Right ventricle myocardium inferior (tissue), 1 donor: Measurements from ENCODE around the gene KANSL1L. TPM values are rescaled to one million over a fixed set of nuclear protein-coding genes. Genes with fewer than 3 reads are reported as not detected.
"Not testable (repeated sequence)": the region's sequence is repeated elsewhere in the genome, so short reads cannot be mapped to it uniquely, and the experiment has no call there.

Experiments used
- ATAC-seq: fragments of 200-7000 bp; cut with Tn5 transposase; one replicate; pipeline ENCODE4 v1.9.1; 2020; ENCODE audit warnings: mild to moderate bottlenecking, moderate library complexity
- DNase-seq: peaks from one replicate; pipeline ENCODE4 v3.0.0; 2021; ENCODE audit errors: missing footprints
- intact Hi-C: fragments of 100-400 bp; cut with DNase I; formaldehyde crosslinking; loops from one replicate; pipeline ENCODE4 v1.11.0; 2022
- long read RNA-seq: library from polyadenylated mRNA; unstranded; transcript quantifications from one replicate; pipeline ENCODE4 v2.0.0, GENCODE V29; 2021
- total RNA-seq: library from RNA; stranded (reverse); fragmentation: NEBNext Ultra II Directional; extraction: Animal tissue kit (Norgen Biotek cat#: 25700); gene quantifications from one replicate; pipeline ENCODE4 v1.2.1, GENCODE V29; 2021
- donor health status: DM: no; HTN: yes; CAD: no; lungs with severe emphysema.

Gene KANSL1L, protein sequence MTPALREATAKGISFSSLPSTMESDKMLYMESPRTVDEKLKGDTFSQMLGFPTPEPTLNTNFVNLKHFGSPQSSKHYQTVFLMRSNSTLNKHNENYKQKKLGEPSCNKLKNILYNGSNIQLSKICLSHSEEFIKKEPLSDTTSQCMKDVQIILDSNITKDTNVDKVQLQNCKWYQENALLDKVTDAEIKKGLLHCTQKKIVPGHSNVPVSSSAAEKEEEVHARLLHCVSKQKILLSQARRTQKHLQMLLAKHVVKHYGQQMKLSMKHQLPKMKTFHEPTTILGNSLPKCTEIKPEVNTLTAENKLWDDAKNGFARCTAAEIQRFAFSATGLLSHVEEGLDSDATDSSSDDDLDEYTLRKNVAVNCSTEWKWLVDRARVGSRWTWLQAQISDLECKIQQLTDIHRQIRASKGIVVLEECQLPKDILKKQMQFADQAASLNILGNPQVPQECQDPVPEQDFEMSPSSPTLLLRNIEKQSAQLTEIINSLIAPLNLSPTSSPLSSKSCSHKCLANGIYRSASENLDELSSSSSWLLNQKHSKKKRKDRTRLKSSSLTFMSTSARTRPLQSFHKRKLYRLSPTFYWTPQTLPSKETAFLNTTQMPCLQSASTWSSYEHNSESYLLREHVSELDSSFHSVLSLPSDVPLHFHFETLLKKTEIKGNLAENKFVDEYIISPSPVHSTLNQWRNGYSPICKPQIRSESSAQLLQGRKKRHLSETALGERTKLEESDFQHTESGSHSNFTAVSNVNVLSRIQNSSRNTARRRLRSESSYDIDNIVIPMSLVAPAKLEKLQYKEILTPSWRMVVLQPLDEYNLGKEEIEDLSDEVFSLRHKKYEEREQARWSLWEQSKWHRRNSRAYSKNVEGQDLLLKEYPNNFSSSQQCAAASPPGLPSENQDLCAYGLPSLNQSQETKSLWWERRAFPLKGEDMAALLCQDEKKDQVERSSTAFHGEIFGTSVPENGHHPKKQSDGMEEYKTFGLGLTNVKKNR
- total RNA-seq: 14.7 TPM
- long read RNA-seq, partial matches to known transcripts: 3 of 5 reads
- long read RNA-seq, other reads (novel, unspliced or antisense): 1 of 5 reads

- ATAC-seq (peak; percentile 95), DNase-seq (peak; percentile 99)
- intact Hi-C loops: loop anchor here (10.0 kb wide), 1 partner anchor 303 kb away; the partner anchor contains the start of gene LANCL1
Observed at GRCh38 chr2:210171309-210172218, at the start of gene KANSL1L. TSS of gene KANSL1L (minus strand) at chr2:210171409. CDS start at chr2:210154582, 16,827 bp downstream.

- intact Hi-C loops: no loop called here
Observed at GRCh38 chr2:210215120-210215519, 43.9 kb upstream of the KANSL1L start.

DNA sequence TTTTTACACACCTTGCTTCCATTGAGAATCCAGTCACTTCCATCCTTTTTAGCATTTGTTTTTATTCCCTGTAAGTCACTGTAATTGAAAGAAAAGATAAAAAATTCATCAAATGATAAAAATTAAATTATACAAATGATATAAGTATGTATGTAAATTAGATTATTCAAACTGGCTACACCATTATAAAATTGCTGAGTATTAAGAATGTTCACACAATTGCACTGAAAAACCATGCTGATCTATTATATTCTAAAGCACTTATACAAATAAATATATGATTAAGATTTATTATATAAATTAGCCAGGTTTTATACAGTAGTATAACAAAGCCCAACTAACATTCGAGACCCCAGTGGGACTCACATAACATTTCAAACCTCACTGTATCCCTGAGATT is 39.0 kb upstream of the KANSL1L start:
- DNase-seq: no peak
- ATAC-seq: no peak
- intact Hi-C loops: no loop called here

More at GRCh38 chr2:210215120-210215519, 43.9 kb upstream of the KANSL1L start:
- ATAC-seq (no peak), DNase-seq (no peak)

DNA sequence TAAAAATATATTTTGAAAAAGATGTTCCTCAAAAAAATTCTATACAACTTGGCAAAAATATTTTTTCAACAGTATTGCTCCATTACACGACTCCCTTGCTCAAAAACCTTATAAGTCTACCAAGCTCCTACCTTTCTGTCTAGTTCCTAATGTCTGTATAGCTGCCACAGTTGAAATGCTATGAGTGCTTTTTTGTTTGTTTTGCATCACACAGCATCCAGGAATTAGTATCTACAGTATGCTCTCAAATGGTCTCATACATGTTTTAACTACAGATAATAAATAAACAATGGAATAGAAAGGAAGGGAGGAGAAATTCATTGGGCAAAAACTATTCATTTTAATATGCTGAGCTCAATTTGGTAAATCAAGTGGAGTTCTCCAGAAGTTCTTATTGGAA is 36.7 kb upstream of the KANSL1L start:
- intact Hi-C loops: no loop called here
- ATAC-seq (no peak), DNase-seq (no peak)

DNA sequence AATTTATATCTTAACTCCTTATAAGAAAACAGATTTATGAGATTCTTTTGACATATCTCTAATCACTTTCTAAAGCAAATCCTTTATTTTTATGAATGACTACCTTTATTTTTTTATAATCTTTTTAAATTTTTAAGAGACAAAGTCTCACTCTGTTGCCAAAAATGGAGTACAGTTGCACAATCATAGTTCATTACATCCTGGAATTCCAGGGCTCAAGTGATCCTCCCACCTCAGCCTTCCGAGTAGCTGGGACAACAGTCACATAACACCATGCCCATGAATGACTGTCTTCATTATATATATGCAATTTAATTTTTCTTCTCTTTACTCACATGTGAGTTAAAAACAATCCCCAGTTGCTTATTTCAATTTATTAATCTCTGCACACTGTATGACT is 32.3 kb upstream of the KANSL1L start:
- no peak for DNase-seq
- intact Hi-C loops: no loop called here
- ATAC-seq: no peak

GRCh38 chr2:210203147-210203546 is 31.9 kb upstream of the KANSL1L start:
- no peak for ATAC-seq
- intact Hi-C loops: no loop called here
- DNase-seq: no peak

GRCh38 chr2:210199854-210200253 is 28.6 kb upstream of the KANSL1L start:
- ATAC-seq (no peak), DNase-seq (no peak)
- intact Hi-C loops: loop anchor here (1.0 to 5.0 kb wide), 2 partner anchors 128 to 223 kb away; no protein-coding TSS in a partner anchor

DNA sequence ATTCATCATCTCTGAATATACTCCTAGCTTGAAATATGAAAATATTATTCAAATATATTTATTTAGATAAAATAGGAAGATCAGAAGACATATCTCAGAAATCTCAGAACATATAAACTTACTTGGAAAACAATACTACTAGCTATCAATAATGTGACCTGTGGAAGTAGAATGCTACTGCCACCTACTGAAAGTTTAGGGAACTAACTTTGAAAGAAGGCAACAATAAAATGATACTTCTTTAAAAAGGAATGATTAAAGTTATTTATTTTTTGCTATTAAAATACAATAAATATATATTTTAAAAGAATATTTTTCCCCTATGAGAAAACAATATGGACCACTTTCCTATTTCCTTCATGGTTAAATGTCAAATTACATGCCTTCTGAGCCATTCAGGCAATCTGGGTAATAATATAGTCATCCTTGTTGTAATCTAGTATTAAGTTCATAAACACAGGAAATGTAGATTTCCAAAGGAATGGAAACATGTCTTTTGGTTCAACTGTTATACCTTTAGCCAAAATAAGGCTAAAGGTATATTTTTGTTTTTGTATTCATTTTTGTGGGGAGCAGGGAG is 28.1 kb upstream of the KANSL1L start:
- intact Hi-C loops: loop anchor here (5.0 kb wide), 1 partner anchor 127 kb away; no protein-coding TSS in a partner anchor
- no peak for DNase-seq
- ATAC-seq: no peak

DNA sequence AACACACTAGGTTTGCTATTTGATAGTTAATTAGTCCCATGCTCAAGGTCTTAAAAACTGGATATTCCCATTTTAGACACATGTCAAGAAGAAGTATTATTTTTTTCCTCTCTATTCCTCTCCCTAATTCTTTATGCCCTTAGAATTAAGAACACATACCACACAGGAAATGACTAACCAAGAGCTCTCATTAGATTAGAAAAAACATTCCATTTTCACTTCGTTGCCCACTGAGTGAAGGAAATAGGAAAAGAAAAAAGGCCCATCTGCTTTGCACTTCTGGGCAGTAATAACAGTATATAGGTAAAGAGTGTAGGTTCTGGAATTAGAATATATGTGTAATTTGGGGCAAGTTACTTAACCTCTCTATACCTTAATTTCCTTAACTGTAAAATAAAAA is 27.1 kb upstream of the KANSL1L start:
- DNase-seq (no peak), ATAC-seq (no peak)
- intact Hi-C loops: loop anchor here (5.0 kb wide), 1 partner anchor 126 kb away; no protein-coding TSS in a partner anchor

DNA sequence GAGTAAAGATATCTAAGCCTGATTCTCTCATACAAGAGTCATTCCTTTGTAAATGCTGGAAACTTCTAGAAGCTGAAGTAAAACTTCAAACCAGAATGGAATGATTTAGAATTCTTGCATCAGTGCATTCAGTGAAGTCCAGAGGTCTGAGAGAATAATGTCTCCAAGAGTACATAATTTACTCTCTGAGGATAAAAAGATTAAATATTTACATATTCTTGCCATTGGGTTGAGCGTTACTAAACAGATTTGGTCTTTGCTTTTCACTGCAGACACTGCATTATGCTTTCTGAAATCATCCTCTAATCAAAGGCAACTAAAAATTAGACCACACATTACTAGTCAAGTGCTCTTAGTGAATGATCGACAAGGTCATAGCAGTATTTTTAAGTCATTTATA is 26.5 kb upstream of the KANSL1L start:
- DNase-seq: no peak
- ATAC-seq: no peak
- intact Hi-C loops: loop anchor here (5.0 kb wide), 1 partner anchor 125 kb away; no protein-coding TSS in a partner anchor

- DNase-seq (no peak), ATAC-seq (no peak)
Observed at GRCh38 chr2:210195101-210195852, 24.1 kb upstream of the KANSL1L start.

DNA sequence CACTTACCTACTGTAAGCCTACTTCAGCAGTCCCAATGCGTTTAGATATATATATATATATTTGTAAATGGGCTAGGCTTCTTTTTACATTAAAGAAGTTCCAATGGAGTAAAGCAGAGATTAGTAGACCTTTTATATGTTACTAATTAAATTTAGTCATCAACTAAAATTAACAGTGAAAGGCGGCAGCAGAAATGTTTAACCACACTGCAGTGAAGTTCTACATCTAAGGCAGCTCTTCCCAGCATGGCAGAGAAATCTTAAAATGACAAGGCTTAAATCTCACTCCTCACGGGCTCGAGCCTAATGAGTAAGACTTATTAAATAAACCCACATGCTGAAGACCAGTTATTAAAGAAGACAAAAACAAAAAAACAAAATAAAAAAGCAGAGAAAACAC is 19.1 kb upstream of the KANSL1L start:
- ATAC-seq: no peak
- intact Hi-C loops: no loop called here
- no peak for DNase-seq

More at GRCh38 chr2:210195101-210195852, 24.1 kb upstream of the KANSL1L start:
- intact Hi-C loops: loop anchor here (5.0 kb wide), 1 partner anchor 123 kb away; no protein-coding TSS in a partner anchor

GRCh38 chr2:210189452-210190138 is 18.4 kb upstream of the KANSL1L start:
- intact Hi-C loops: no loop called here
- no peak for DNase-seq
- ATAC-seq: no peak

DNA sequence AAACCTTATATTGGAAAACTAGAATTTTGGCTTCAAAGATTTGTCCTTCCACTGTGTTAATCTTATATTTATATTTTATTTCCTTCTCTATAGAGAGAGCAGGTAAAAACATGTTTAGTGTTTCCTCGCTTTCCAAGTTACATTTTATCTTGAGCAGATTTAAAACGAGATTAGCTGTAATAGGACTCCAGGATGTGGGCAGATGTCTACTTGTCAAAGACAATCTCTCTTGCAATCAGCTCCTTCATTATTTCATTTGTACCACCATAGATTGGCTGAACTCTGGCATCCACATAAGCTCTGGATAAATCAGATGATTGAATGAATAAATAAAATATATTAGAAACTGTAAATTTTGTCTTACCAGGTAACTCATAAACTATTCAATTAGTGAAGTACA is 17.5 kb upstream of the KANSL1L start:
- DNase-seq: no peak
- ATAC-seq: no peak
- intact Hi-C loops: no loop called here

DNA sequence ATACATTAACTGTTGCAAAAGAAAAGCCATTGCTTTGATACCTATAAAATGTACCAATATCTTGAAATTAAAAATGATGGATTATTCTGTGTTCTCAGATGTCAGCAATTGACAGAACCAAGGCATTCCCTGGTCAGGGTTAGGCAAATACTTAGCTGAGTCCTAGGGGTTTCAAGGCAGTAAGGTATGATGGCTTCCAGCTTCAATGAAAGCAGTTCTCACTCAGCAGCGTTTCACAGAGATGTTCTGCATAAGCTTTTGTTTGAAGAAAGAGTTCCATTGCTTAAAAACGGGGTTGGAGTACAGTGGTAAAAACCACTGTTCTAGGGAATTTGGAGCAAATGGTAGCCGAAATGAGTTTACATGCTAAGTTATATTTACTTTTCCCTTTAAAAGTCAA is 17.0 kb upstream of the KANSL1L start:
- DNase-seq: no peak
- intact Hi-C loops: no loop called here
- no peak for ATAC-seq

DNA sequence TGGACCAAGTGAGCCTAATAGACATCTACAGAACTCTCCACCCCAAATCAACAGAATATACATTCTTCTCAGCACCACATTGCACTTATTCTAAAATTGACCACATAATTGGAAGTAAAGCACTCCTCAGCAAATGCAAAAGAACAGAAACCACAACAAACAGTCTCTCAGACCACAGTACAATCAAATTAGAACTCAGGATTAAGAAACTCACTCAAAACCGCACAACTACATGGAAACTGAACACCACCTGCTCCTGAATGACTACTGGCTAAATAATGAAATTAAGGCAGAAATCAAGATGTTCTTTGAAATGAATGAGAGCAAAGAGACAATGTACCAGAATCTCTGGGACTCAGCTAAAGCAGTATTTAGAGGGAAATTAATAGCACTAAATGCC is 12.7 kb upstream of the KANSL1L start:
- DNase-seq, ATAC-seq, intact Hi-C loops: not testable (repeated sequence)
